Measurements from ENCODE around the gene RGSL1.

GRCh38 chr1:182525342-182525741 lies 75.4 kb downstream of the RGSL1 start:
- TF ChIP-seq SPI1 (IDR thresholded peaks at IDR 0.05; ENCODE audit: low read depth, low read length) (no peak), POLR2AphosphoS5 (IDR thresholded peaks at IDR 0.05; ENCODE audit: low read depth, low read length) (no peak), POLR2A (IDR thresholded peaks at IDR 0.05; ENCODE audit: low read depth, low read length) (no peak), TAF1 (IDR thresholded peaks at IDR 0.05; ENCODE audit: low read depth, low read length) (no peak), POU2F2 (IDR thresholded peaks at IDR 0.05; ENCODE audit: low read depth, low read length) (no peak), PAX5 (IDR thresholded peaks at IDR 0.05; ENCODE audit: insufficient read depth, low read length, severe bottlenecking) (no peak)
